ENCODE results near the gene EIF4H.
"Not testable (repeated sequence)": the region's sequence is repeated elsewhere in the genome, so short reads cannot be mapped to it uniquely, and the experiment has no call there.

The EIF4H gene

GRCh38 chr7:74199551-74200355 is 25.6 kb downstream of the EIF4H start:
- no peak for DNase-seq (ENCODE audit: low spot score)

GRCh38 chr7:74202841-74203556 is 28.8 kb downstream of the EIF4H start:
- DNase-seq (ENCODE audit: low spot score) = peak; percentile 27

DNA sequence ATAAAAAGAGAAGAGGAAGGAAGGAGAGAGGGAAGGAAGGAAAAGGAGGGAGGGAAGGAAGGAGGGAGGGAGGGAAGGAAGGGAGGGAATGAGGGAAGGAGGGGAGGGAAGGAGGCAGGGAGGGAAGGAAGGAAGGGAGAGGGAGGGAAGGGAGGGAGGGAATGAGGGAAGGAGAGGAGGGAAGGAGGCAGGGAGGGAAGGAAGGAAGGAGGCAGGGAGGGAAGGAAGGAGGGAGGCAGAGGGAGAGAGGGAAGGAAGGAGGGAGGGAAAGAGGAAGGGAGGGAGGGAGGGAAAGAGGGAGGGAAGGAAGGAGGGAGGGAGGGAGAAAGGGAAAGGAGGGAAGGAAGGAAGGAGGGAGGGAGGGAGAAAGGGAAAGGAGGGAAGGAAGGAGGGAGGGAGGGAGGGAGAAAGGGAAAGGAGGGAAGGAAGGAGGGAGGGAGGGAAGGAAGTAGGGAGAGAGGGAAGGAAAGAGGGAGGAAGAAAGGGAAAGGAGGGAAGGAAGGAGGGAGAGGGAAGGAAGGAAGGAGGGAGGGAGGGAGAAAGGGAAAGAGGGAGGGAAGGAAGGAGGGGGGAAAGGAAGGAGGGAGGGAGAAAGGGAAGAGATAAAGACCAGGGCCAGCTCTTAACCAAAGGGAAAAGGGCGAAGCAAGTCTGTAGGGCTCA is 29.9 kb downstream of the EIF4H start:
- no peak for DNase-seq (ENCODE audit: low spot score)

GRCh38 chr7:74206052-74206451 is 31.9 kb downstream of the EIF4H start:
- not testable (repeated sequence) for DNase-seq (ENCODE audit: low spot score)

- DNase-seq (ENCODE audit: low spot score) = peak; percentile 83
These were observed 32.5 kb downstream of the EIF4H start for GRCh38 chr7:74206589-74207120.

- no peak for DNase-seq (ENCODE audit: low spot score)
These were observed 33.4 kb downstream of the EIF4H start for GRCh38 chr7:74207586-74207985.

GRCh38 chr7:74208241-74208640 is 34.1 kb downstream of the EIF4H start:
- not testable (repeated sequence) for DNase-seq (ENCODE audit: low spot score)

DNA sequence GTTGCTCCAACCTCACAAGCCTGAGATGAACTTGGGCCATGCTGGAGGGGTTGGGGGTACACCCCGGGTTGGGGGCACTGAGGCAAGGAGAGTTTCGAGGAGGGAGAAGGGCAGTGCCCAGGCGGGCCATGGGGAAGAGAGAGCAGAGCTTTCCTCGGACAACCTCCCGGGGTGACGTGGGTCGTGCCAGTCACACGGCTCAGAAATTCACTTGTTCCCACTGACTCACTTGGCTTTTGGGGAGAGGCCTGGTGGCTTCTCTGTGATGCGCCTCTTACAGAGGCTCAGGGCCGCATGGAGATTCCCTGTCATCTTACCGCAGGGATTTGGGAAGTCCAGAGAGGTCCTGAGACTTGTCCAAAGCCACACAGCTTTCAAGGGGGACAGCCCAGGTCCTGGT is 38.5 kb downstream of the EIF4H start:
- DNase-seq (ENCODE audit: low spot score) = no peak

DNA sequence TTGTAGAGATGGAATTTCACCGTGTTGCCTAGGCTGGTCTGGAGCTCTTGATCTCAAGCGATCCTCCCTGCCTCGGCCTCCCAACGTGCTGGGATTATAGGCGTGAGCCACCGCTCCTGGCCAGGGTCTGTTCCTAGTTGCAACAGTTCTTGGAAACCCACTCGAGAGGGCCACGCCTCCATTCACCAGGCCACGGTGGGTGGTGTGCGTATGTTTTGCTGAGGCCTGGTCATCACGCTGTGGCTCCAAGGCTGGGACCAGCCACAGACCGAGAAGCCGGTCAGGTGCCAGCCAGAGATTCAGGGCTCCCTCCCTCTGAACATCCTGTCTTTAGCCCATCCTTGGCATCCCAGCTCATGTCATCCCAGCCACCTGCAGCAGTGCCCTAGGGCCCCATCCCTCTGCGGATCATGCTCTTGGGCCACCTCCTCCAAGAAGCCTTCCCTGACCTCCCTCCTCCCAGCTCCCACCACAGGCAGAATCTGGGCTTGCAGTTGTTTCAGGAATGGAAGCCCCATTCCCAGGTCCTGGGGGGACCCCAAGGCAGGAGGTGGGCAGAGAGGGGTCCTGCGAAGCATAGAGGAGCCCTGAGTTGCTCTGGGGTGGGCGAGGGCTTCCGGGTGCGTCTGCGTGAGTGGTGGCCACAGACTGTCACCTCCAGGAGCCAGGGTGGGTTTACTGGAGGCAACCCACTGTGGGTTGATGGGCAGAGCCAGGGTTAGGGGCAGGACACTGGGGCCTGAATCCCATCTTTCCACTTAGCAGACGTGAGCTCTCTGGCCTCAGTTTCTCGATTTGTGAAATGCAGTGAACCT is 40.9 kb downstream of the EIF4H start:
- no peak for DNase-seq (ENCODE audit: low spot score)

DNA sequence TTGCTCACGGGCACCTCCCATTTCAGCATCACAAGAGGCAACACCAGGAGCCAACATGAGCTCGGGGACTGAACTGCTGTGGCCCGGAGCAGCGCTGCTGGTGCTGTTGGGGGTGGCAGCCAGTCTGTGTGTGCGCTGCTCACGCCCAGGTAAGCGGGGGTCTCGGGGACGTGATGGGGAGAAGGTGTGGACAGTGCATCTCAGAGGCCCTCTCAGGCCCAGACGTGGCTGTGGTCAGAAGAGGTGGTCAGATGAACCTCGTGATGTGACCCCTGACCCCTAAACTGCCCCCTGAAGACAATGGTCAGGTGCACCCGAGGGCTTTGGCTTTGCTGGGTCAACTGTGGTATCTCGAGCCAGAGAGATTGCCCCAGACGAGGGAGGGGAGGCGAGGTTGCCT is 41.8 kb downstream of the EIF4H start:
- DNase-seq (ENCODE audit: low spot score) = no peak

DNA sequence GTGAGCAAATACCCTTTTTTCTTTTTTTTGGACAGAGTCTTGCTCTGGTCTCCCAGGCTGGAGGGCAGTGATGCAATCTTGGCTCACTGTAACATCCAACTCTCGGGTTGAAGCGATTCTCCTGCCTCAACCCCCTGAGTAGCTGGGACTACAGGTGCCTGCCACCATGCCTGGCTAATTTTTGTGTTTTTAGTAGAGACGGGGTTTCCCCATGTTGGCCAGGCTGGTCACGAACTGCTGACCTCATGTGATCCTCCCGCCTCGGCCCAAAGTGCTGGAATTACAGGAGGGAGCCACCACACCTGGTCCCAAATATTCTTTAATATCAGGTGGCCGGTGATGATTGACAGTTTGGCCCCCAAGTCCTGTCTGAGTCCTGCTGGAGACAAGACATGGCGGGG is 42.2 kb downstream of the EIF4H start:
- DNase-seq (ENCODE audit: low spot score) = no peak

DNA sequence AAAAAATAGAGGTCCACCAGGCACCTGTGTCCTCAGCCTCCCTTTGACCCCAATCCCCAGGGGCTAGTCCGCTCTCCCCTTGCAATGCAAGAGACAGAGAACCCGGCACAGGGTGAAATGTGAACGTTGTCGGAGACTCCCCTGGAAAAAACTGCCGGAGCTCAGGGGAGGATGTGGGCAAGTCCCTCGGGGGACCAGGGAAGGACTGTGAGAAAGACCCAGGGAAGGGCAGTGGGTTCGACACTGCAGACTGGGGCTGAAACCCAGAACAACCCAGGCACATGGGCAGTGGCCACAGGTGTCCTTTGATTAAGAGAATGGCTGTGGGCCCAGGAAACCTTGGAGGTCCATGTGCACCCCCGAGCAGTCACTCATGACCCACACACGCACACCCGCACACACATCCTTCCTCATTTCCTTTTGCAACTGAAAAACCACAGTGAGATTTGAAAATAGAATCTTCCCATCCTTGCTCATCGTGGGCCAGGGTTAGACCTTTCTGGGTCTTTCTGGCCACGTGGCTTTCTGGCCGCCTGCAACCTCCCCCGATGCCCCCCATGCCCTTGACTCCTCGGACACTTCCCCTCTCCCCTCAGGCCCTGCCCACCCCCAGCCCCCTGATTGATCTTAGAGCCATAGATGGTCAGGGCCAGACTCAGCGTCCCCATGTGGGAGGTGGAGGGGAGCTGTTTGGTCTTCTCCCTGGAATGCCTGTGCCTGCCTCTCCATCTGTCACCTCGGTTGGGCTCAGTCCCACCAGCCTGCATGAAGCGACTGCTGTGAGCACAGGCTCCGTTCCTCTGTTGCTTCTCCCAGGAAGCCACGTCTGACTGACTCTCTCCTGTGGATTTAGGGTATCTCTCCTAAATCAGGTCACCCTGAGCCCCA is 43.5 kb downstream of the EIF4H start:
- no peak for DNase-seq (ENCODE audit: low spot score)

DNA sequence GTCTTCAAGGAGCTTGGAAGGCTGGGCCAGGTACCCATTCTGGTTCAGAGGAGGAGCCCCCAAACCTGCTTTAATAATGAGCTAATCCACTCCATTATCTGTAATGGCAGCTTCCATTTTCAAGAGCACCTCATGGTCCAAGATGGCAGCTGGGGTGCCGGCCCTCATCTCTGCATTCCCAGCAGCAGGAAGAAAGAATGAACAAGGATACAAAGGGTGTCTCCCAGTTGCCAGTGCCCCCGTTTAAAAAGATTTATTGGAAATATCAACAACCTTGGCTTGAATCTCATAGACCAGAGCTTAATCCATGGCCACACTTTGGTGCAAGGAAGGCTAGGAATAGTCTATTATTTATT is 44.2 kb downstream of the EIF4H start:
- DNase-seq (ENCODE audit: low spot score) = no peak

DNA sequence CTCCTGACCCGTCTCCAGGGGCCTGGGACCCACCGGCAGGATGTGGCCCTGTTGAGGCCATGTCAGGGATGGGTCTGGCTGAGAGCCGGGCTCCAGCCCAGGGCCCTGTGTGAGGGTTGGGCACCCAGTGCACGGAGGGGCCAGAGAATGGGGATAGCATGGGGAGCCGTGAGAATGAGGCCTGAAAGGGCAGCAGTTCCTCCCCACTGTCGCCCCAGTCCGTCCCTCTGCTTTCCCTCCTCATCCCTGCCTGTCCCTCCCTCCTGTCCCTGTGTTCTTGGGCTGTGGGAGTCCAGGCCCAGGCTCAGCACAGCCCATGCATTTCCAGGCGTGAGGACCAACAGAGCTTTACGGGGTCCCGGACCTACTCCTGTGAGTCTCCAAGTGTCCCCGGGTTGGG is 45.3 kb downstream of the EIF4H start:
- DNase-seq (ENCODE audit: low spot score) = no peak

DNA sequence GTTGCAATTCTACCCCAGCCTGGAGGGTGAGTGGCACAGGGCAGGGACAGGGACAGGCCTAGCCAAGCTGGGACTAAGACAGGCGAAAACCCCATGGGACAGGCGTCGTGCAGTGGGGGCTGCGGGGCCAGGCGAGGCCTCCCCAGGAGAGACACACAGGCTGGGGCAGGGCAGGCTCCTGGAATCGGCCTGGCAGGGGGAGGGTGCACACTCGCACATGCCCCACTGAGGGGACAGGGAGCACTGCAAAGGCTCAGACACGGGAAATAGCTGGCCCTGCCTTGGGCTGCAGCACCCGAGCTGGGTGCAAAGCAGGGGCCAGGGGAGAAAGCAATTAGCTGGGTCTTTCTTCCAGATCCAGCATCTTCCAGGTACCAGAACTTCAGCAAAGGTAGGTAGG is 46.1 kb downstream of the EIF4H start:
- no peak for DNase-seq (ENCODE audit: low spot score)

GRCh38 chr7:74221713-74222112 is 47.6 kb downstream of the EIF4H start:
- DNase-seq (ENCODE audit: low spot score) = no peak

GRCh38 chr7:74222851-74223710 is 48.9 kb downstream of the EIF4H start:
- no peak for DNase-seq (ENCODE audit: low spot score)

DNA sequence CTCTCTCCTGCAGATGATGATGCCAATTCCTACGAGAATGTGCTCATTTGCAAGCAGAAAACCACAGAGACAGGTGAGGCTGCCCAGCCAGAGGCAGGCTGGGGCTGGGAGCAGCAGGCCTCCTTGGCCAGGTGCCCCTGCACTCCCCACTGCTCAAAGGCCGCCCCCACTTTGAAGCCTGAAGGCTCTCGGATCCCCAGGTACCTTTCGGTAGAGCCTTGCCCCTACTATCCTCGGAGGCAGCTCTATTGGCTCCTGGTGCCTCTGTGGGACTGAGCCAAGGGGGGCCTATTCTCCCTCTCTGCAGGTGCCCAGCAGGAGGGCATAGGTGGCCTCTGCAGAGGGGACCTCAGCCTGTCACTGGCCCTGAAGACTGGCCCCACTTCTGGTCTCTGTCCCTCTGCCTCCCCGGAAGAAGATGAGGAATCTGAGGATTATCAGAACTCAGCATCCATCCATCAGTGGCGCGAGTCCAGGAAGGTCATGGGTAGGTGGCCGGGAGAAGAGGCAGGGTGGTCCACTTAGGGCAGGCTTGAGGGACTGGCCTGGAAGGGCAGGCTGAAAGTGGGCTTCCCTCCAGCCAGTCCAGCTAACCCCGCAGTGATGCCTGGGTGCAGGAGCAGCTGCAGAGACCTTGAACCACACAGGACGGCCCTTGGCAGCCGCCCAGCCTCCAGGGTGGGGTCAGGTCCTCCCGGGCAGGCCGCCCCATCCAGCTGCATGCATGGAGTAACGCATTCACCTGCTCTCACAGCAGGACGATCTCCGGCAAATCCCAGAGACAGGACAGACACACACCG is 49.8 kb downstream of the EIF4H start:
- no peak for DNase-seq (ENCODE audit: low spot score)

DNA sequence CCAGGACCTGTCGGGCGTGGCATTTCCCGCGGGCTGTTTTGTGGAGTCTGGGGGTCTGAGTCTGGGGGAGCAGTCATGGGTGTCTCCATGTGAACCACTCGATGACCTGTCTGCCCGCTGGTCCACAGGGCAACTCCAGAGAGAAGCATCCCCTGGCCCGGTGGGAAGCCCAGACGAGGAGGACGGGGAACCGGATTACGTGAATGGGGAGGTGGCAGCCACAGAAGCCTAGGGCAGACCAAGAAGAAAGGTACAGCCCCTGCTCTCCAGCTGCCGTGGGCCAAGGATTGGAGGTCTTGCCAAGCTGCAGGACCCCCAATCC is 50.3 kb downstream of the EIF4H start:
- DNase-seq (ENCODE audit: low spot score) = no peak
